ENCODE data around the gene SNAPC1. TPM values are rescaled to one million over a fixed set of nuclear protein-coding genes. Genes with fewer than 3 reads are reported as not detected.

The SNAPC1 gene
- total RNA-seq, 4 donors from 2014 or later, result 3.2 to 9.2 (median 6.2) TPM

DNA sequence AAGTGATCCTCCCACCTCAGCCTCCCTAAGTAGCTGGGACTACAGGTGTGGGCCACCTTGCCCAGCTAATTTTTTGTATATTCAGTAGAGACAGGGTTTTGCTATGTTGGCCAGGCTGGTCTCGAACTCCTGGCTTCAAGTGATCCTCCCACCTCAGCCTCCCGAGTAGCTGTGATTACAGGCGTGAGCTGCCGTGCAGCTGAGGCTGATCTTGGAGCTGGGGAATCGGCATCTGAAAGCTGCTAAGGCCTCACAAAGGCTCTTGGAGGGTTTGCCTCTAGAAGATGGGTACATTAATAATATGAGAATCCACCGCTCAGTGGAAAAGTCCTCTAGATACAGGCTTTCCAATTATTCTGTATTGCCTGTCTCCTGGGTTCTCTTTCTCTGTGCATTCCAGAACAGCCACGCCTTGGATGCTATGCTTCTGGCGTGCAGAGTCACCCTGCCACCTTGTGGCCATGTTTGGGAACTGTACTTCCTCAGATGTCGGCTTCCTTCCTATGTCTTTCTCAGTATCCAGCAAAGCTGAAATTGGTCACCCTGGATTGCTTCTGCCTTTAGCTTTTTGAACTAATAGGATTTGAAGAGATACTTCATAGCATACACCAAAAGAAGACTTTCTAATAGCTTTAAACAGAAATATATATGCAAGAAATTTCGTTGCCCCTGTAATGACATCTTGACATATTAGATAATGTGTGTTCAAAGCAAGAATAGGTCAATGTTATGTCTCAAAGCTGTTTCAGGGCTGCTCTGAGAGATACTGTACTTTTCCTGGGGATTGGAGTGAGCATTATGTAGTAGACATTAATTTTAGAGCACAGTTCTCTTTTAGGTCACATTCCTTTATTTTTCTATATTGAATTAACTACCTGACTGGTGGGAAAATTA lies 75.4 kb downstream of the SNAPC1 start:
- intact Hi-C loops (cut with DNase I), result loop anchor here (5.0 to 10.0 kb wide), 2 partner anchors 380 to 543 kb away; no protein-coding TSS in a partner anchor
- no peaks in the 10 kb centered on the region for H3K27me3 ChIP-seq
- H3K4me1 ChIP-seq, result peaks cover 0 to 11% (median 0%) of the 10 kb centered on the region in 3 donors
- TF ChIP-seq, protein P1, sequence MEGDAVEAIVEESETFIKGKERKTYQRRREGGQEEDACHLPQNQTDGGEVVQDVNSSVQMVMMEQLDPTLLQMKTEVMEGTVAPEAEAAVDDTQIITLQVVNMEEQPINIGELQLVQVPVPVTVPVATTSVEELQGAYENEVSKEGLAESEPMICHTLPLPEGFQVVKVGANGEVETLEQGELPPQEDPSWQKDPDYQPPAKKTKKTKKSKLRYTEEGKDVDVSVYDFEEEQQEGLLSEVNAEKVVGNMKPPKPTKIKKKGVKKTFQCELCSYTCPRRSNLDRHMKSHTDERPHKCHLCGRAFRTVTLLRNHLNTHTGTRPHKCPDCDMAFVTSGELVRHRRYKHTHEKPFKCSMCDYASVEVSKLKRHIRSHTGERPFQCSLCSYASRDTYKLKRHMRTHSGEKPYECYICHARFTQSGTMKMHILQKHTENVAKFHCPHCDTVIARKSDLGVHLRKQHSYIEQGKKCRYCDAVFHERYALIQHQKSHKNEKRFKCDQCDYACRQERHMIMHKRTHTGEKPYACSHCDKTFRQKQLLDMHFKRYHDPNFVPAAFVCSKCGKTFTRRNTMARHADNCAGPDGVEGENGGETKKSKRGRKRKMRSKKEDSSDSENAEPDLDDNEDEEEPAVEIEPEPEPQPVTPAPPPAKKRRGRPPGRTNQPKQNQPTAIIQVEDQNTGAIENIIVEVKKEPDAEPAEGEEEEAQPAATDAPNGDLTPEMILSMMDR (IDR thresholded peaks at IDR 0.05), result peak; percentile 91 to 96 (median 94)
- no peak for TF ChIP-seq POLR2A (IDR thresholded peaks at IDR 0.05)
- peak; percentile 6 for DNase-seq
- H3K9me3 ChIP-seq, result no peaks in the 10 kb centered on the region
- H3K36me3 ChIP-seq, result no peaks in the 10 kb centered on the region
- 33 to 45% methylated on average over 8 to 10 of the region's 10 CpGs for WGBS, 2 donors
- no peak overlapping the region for H3K27ac ChIP-seq
- H3K4me3 ChIP-seq, result no peak overlapping the region

DNA sequence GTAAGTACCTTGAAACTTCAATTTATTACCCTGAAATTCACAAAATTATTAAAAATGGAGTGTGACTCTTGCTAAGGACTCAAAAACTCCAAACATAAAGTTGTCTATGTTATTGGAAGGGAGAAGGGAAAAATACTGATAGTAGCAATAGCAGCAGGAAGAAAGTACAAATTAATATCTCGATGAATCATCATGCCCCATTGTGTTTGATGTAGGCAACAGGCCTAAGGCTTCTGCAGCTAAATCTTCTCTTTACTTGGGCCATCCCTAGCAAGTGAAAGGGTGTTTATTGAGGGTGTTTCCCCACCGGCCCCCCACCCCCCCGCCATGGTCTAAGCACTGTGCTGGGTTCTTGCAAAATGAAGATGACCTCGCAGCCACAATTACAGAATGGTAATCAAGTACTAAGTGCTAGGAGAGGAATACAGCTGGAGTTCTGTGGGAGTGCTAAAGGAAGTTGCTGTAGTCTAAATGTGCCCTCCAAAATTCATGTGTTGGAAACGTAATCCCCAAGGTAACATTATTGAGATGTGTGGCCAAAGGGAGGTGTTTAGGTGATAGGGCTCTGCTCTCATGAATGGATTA lies 76.5 kb downstream of the SNAPC1 start:
- no peaks in the 10 kb centered on the region for H3K36me3 ChIP-seq
- H3K27me3 ChIP-seq, result no peaks in the 10 kb centered on the region
- H3K4me3 ChIP-seq, result no peak overlapping the region
- no peak overlapping the region for H3K27ac ChIP-seq
- H3K9me3 ChIP-seq, result no peaks in the 10 kb centered on the region
- no peak for DNase-seq
- 37 to 60% methylated on average over 2 to 3 of the region's 5 CpGs for WGBS, 2 donors
- H3K4me1 ChIP-seq, result peaks cover 0 to 11% (median 0%) of the 10 kb centered on the region in 3 donors
- intact Hi-C loops (cut with DNase I), result loop anchor here (5.0 to 10.0 kb wide), 2 partner anchors 381 to 544 kb away; no protein-coding TSS in a partner anchor
- no peak for TF ChIP-seq POLR2A (IDR thresholded peaks at IDR 0.05)
- TF ChIP-seq, protein P1 (IDR thresholded peaks at IDR 0.05), result no peak

DNA sequence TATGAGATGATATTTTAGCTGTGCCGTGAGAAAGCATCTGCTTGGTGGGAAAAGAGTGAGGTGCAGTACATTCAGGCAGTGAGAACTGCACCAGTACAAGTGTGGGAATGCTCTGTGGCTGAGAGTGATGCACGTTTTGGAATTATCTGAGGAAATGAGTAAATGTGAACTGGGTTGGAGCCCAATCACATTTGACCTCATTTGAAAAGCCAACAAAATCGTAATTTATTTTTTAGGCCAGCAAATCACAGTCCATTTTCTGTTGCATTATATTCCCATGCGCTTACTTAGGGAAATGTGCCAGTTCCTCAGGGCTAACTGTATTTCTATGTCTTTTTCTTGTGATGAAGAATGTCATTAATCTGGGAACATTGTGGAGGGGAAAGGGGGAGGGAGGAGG lies 77.3 kb downstream of the SNAPC1 start:
- TF ChIP-seq POLR2A (IDR thresholded peaks at IDR 0.05), result no peak
- TF ChIP-seq, protein P1 (IDR thresholded peaks at IDR 0.05), result no peak
- H3K4me3 ChIP-seq, result no peak overlapping the region

DNA sequence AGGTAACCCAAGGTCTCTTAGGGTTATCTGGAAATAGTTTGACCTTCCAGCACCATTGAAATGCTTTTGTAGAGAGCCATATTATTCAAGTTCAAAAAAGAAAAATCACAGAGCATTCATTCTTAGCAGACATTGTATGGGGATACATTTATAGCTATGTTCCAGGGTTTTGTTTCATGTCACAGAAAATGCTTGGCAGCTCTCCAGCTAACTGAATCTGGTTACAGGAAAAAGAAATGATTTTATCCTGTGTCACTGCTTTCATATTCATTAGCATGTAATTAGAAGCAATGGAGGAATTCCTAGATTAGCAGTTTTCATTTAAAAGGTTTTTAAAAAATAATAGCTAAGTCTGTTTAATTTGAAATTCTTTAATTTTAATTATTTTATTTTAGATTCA lies 78.9 kb downstream of the SNAPC1 start:
- H3K36me3 ChIP-seq, result no peaks in the 10 kb centered on the region
- intact Hi-C loops (cut with DNase I), result no loop called here
- H3K27ac ChIP-seq, result no peak overlapping the region
- TF ChIP-seq, protein P1 (IDR thresholded peaks at IDR 0.05), result no peak
- no peak for TF ChIP-seq POLR2A (IDR thresholded peaks at IDR 0.05)
- no peaks in the 10 kb centered on the region for H3K27me3 ChIP-seq
- H3K9me3 ChIP-seq, result peaks cover 0 to 2% (median 0%) of the 10 kb centered on the region in 3 donors
- H3K4me3 ChIP-seq, result no peak overlapping the region
- H3K4me1 ChIP-seq, result peaks cover 0 to 11% (median 0%) of the 10 kb centered on the region in 3 donors
- no peak for DNase-seq

More for the DNA sequence above, 77.3 kb downstream of the SNAPC1 start:
- H3K4me1 ChIP-seq, result peaks cover 0 to 11% (median 0%) of the 10 kb centered on the region in 3 donors
- H3K27me3 ChIP-seq, result no peaks in the 10 kb centered on the region
- 49 to 63% methylated on average over 4 of the region's 4 CpGs for WGBS, 2 donors
- intact Hi-C loops (cut with DNase I), result loop anchor here (5.0 to 10.0 kb wide), 2 partner anchors 382 to 545 kb away; no protein-coding TSS in a partner anchor
- H3K36me3 ChIP-seq, result no peaks in the 10 kb centered on the region
- DNase-seq, result no peak
- H3K27ac ChIP-seq, result no peak overlapping the region
- no peaks in the 10 kb centered on the region for H3K9me3 ChIP-seq

Other genes with a start within 250 kb of the SNAPC1 start
- gene HIF1A, start 66.9 kb upstream of the SNAPC1 start, total RNA-seq, result 100 to 1,000 TPM; 108 to 199 (median 127) TPM
- 1 to 10 TPM in 1 of 4 donors, under 1 TPM in 2, not detected in 1; 0.04 to 2.1 (median 0.09) TPM for gene SYT16, start 50.3 kb downstream of the SNAPC1 start, total RNA-seq

All from esophagus squamous epithelium (tissue), 5 donors.